DOHH2 (cell line): ENCODE results near the gene PROK1.
"Not testable (repeated sequence)": the region's sequence is repeated elsewhere in the genome, so short reads cannot be mapped to it uniquely, and the experiment has no call there.

Experiments used
- H3F3A ChIP-seq: fragments of 200-600 bp; sonication (generic), shearing (Covaris generic); 2 replicates; pipeline ENCODE4 v1.6.0; 2016; ENCODE audit warnings: antibody characterized with exemption, mild to moderate bottlenecking; ENCODE audit not compliant: control insufficient read depth, insufficient read depth
- H3K27ac ChIP-seq: fragments of 200-600 bp; sonication (generic); 2 replicates; pipeline ENCODE4 v1.5.1; 2014; ENCODE audit warnings: low read depth, mild to moderate bottlenecking, low read length, moderate library complexity
- H3K27me3 ChIP-seq: fragments of 200-600 bp; sonication (generic); 2 replicates; pipeline ENCODE4 v1.6.1; 2014; ENCODE audit warnings: mild to moderate bottlenecking, low read length, mixed read lengths; ENCODE audit not compliant: control insufficient read depth
- H3K36me3 ChIP-seq: fragments of 200-600 bp; sonication (generic); 2 replicates; pipeline ENCODE4 v1.6.1; 2014; ENCODE audit warnings: mild to moderate bottlenecking, low read length, moderate library complexity, mixed read lengths; ENCODE audit not compliant: control insufficient read depth
- H3K4me1 ChIP-seq: fragments of 200-600 bp; sonication (generic); 2 replicates; pipeline ENCODE4 v1.6.1; 2014; ENCODE audit warnings: mild to moderate bottlenecking, low read length, mixed read lengths; ENCODE audit not compliant: control insufficient read depth
- H3K4me2 ChIP-seq: fragments of 200-600 bp; sonication (generic); 2 replicates; pipeline ENCODE4 v1.6.0; 2014; ENCODE audit warnings: mild to moderate bottlenecking, low read length, moderate library complexity
- H3K4me3 ChIP-seq: fragments of 200-600 bp; sonication (generic); 2 replicates; pipeline ENCODE4 v1.5.1; 2014; ENCODE audit warnings: mild to moderate bottlenecking, low read length, mixed read lengths
- H3K79me2 ChIP-seq: fragments of 200-600 bp; sonication (generic); 2 replicates; pipeline ENCODE4 v1.6.1; 2014; ENCODE audit warnings: mild to moderate bottlenecking, low read length, mixed read lengths; ENCODE audit not compliant: control insufficient read depth
- H3K9me2 ChIP-seq: fragments of 200-600 bp; sonication (generic); replicated peaks from 2 replicates; pipeline ENCODE4 v1.6.1; 2014; ENCODE audit warnings: mild to moderate bottlenecking, low read length, mixed read lengths; ENCODE audit not compliant: control insufficient read depth
- H3K9me3 ChIP-seq: fragments of 200-600 bp; sonication (generic); 2 replicates; pipeline ENCODE4 v1.6.1; 2014; ENCODE audit warnings: antibody characterized with exemption, low read length, mixed read lengths; ENCODE audit not compliant: control insufficient read depth, insufficient read depth
- H4K20me1 ChIP-seq: fragments of 200-600 bp; sonication (generic); 2 replicates; pipeline ENCODE4 v1.6.0; 2014; ENCODE audit warnings: low read depth, mild to moderate bottlenecking, antibody characterized with exemption, low read length, moderate library complexity; ENCODE audit not compliant: control insufficient read depth, insufficient read depth
- EZH2phosphoT487 ChIP-seq: fragments of 200-600 bp; sonication (generic); IDR thresholded peaks from 2 replicates; pipeline ENCODE4 v1.6.1; 2017; ENCODE audit warnings: borderline replicate concordance, mild to moderate bottlenecking, antibody characterized with exemption, low read length, moderate library complexity, mixed read lengths
- TF ChIP-seq, protein P1 (sequence below): fragments of 200-600 bp; sonication (generic); IDR thresholded peaks from one replicate; pipeline ENCODE4 v1.5.1; 2014; ENCODE audit warnings: antibody characterized with exemption, mild to moderate bottlenecking, low read depth, low read length; ENCODE audit not compliant: poor library complexity, severe bottlenecking

PROK1 gene

DNA sequence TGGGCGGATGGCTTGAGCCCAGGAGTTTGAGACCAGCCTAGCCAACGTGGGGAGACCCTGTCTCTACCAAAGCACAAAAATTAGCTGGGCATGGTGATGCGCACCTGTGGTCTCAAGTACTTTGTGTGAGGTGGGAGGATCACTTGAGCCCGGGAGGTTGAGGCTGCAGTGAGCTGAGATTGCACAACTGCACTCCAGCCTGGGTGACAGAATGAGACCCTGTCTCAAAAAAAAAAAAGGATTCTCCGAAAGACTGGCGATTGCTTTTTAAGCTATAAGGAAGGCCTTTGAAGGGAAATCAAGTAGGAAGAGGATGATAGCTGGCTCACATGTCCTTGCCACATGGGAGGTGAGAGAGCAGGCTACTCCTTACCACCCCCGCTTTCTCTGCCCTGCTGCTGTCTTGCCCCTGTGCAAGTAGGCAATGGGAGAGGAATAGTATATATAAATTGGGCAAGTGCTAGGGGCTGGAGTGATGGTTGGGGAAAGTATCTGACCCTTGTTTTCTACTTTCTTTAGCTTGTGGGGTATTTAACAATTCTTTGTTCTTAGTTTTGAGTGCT, 39.7 kb upstream of the PROK1 start:
- no peak overlapping the region for H3K4me2 ChIP-seq
- H3K9me2 ChIP-seq = no peaks in the 10 kb centered on the region
- H3K27ac ChIP-seq = no peak overlapping the region
- peaks cover 26% of the 10 kb centered on the region for H3K4me1 ChIP-seq
- TF ChIP-seq, protein P1, sequence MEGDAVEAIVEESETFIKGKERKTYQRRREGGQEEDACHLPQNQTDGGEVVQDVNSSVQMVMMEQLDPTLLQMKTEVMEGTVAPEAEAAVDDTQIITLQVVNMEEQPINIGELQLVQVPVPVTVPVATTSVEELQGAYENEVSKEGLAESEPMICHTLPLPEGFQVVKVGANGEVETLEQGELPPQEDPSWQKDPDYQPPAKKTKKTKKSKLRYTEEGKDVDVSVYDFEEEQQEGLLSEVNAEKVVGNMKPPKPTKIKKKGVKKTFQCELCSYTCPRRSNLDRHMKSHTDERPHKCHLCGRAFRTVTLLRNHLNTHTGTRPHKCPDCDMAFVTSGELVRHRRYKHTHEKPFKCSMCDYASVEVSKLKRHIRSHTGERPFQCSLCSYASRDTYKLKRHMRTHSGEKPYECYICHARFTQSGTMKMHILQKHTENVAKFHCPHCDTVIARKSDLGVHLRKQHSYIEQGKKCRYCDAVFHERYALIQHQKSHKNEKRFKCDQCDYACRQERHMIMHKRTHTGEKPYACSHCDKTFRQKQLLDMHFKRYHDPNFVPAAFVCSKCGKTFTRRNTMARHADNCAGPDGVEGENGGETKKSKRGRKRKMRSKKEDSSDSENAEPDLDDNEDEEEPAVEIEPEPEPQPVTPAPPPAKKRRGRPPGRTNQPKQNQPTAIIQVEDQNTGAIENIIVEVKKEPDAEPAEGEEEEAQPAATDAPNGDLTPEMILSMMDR = no peak
- no peak for TF ChIP-seq EZH2phosphoT487
- peaks cover 31% of the 10 kb centered on the region for H3K79me2 ChIP-seq
- H3K9me3 ChIP-seq = no peaks in the 10 kb centered on the region
- no peak overlapping the region for H3K4me3 ChIP-seq
- no peaks in the 10 kb centered on the region for H4K20me1 ChIP-seq
- peaks cover 14% of the 10 kb centered on the region for H3K36me3 ChIP-seq
- H3K27me3 ChIP-seq = no peaks in the 10 kb centered on the region
- H3F3A ChIP-seq = no peaks in the 10 kb centered on the region

DNA sequence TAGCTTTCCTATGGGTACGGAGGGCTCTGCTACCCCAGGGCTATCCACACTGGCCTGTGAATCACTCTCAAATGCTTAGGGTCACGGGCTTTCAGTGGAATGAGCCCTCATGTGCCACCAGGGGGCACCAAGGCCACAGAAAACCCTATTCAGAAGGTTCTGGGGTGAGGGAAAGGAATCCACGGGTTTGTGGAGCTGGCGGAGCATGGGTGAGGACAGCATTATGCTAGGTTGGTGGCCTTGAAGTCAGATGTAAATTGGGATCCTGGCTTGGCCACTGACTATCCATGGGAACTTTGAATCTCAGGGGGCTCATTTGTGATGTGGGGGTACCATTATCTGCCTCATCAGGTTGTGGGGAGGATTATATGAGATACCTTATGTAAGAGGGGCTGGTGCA, 38.4 kb upstream of the PROK1 start:
- Histone ChIP-seq H3K4me1 (peaks cover 24% of the 10 kb centered on the region), H3K4me2 (peak overlapping the region; percentile 38; the same call in 1 of the 2 replicates)

DNA sequence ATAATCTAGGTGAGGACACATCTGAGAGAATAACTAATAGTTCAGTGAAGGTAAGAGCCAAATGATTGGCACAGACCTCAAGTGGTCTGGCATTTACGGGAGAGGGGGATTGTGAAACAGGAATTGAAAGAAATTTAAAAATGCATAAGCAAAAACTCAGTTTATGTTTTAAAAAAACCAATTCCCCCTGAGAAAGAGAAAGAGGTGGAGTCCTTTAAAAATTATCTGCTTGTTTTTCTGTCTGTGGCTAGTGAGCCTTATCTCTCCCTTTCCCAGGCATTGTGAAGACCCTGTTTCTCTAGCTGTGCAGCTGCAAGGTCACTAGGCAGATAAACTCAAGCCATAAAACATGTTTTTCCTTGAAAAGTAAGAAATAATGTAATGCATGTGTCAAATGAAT, 37.9 kb upstream of the PROK1 start:
- H4K20me1 ChIP-seq, H3K27ac ChIP-seq, H3K9me2 ChIP-seq, H3F3A ChIP-seq, H3K9me3 ChIP-seq, H3K4me3 ChIP-seq, H3K27me3 ChIP-seq, H3K36me3 ChIP-seq: not testable (repeated sequence)
- Histone ChIP-seq H3K79me2 (peaks cover 13% of the 10 kb centered on the region), H3K4me1 (peaks cover 24% of the 10 kb centered on the region), H3K4me2 (0 out of 2 replicates have a peak overlapping the region, but pooled peaks have one; percentile 38)

More for the DNA sequence above, 38.4 kb upstream of the PROK1 start:
- H3K27ac ChIP-seq = no peak overlapping the region
- no peak overlapping the region for H3K4me3 ChIP-seq
- no peaks in the 10 kb centered on the region for H3K9me3 ChIP-seq
- no peaks in the 10 kb centered on the region for H4K20me1 ChIP-seq
- H3K9me2 ChIP-seq = no peaks in the 10 kb centered on the region
- H3K79me2 ChIP-seq = peaks cover 18% of the 10 kb centered on the region
- no peak for TF ChIP-seq EZH2phosphoT487
- TF ChIP-seq, protein P1 = peak; percentile 94
- H3K36me3 ChIP-seq = peaks cover 7% of the 10 kb centered on the region
- H3F3A ChIP-seq = no peaks in the 10 kb centered on the region
- no peaks in the 10 kb centered on the region for H3K27me3 ChIP-seq

DNA sequence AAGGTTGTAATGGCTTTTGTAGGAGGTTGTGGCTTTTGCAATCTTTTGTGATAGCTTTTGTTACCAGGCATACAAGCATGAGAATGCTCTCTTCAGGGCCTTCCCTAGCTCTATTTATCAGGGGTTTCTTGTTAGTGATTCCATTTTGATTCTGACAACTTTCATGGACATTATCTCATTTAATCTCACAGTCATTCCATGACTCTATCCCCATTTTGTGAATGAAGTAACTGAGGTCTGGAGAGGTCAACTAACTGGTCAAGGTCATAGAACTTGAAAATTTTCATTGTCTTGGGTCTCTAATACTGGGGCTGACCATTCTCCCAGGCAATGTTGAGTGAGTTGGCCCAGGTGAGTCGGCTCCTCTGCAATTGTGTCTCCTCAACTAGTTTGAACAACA, 32.2 kb upstream of the PROK1 start:
- TF ChIP-seq EZH2phosphoT487 = no peak
- TF ChIP-seq, protein P1 = no peak
- Histone ChIP-seq H3K27ac (no peak overlapping the region), H3K9me2 (no peaks in the 10 kb centered on the region), H3K79me2 (no peaks in the 10 kb centered on the region), H4K20me1 (no peaks in the 10 kb centered on the region), H3K4me1 (no peaks in the 10 kb centered on the region), H3K4me3 (no peak overlapping the region), H3K9me3 (peaks cover 7% of the 10 kb centered on the region; the same call in 1 of the 2 replicates), H3K4me2 (no peak overlapping the region), H3K27me3 (no peaks in the 10 kb centered on the region; the same call in 1 of the 2 replicates), H3K36me3 (no peaks in the 10 kb centered on the region), H3F3A (no peaks in the 10 kb centered on the region)
